B cell (primary cell): Measurements from ENCODE around the gene LHX1. TPM values are rescaled to one million over a fixed set of nuclear protein-coding genes. Genes with fewer than 3 reads are reported as not detected.

ENCODE experiments used
- ATAC-seq: fragments of 200-7000 bp; cut with Tn5 transposase; one replicate; pipeline ENCODE4 v1.10.0; 2021; ENCODE audit warnings: low read depth, mild to moderate bottlenecking, moderate number of reproducible peaks, moderate library complexity
- CTCF ChIA-PET: fragments of 350-600 bp; sonication (Branson Sonifier 250); formaldehyde crosslinking; loops from one replicate; lab custom pipeline; 2021; ENCODE audit warnings: antibody characterized with exemption, inconsistent platforms; lab: Charles Lee
- POLR2A ChIA-PET: fragments of 350-600 bp; sonication (Branson Sonifier 250); formaldehyde crosslinking; loops from one replicate; lab custom pipeline; 2021; ENCODE audit warnings: antibody characterized with exemption; lab: Charles Lee
- DNase-seq: peaks from one replicate; pipeline ENCODE4 v3.0.0; 2013
- H2AFZ ChIP-seq: 2 replicates; pipeline ENCODE4 v1.6.1; 2012; ENCODE audit warnings: mild to moderate bottlenecking, low read depth, low read length; ENCODE audit not compliant: insufficient read depth, poor library complexity, severe bottlenecking
- H3K27ac ChIP-seq, 2 donors: 1 replicate in 1 of 2; 2 replicates in 1 of 2; pipeline ENCODE4 v1.5.1; 2012 to 2013; ENCODE audit warnings: low read length in 2 of 2, mild to moderate bottlenecking in 2 of 2, moderate library complexity in 1 of 2
- H3K27me3 ChIP-seq, 4 experiments: fragments of 200-600 bp in 1 of 4; sonication (generic) in 1 of 4; replicated peaks in 1 of 4; 1 replicate in 2 of 4; 2 replicates in 2 of 4; pipeline versions ENCODE4 v1.6.1 to v1.7.0; 2013 to 2016; ENCODE audit warnings: low read length in 3 of 4, mild to moderate bottlenecking in 2 of 4, mixed read lengths in 1 of 4, moderate library complexity in 1 of 4; ENCODE audit not compliant: insufficient read depth in 4 of 4, control insufficient read depth in 3 of 4; ENCODE audit errors: control extremely low read depth in 1 of 4
- H3K36me3 ChIP-seq, 2 experiments: replicated peaks in 1 of 2; 1 replicate in 1 of 2; 2 replicates in 1 of 2; pipeline versions ENCODE4 v1.6.1 to v1.7.1; 2013; ENCODE audit warnings: low read length in 1 of 2; ENCODE audit not compliant: insufficient read depth in 2 of 2, control insufficient read depth in 1 of 2; ENCODE audit errors: control extremely low read depth in 1 of 2, extremely low read depth in 1 of 2
- H3K4me1 ChIP-seq, 2 donors: fragments of 200-600 bp in 1 of 2; sonication (generic) in 1 of 2; 1 replicate in 1 of 2; 2 replicates in 1 of 2; pipeline versions ENCODE4 v1.5.1 to v1.6.1; 2013 to 2017; ENCODE audit warnings: low read length in 2 of 2; ENCODE audit not compliant: control insufficient read depth in 2 of 2, insufficient read depth in 2 of 2
- H3K4me2 ChIP-seq: replicated peaks from 2 replicates; pipeline ENCODE3; 2012; ENCODE audit warnings: mild to moderate bottlenecking, low read depth, low read length; ENCODE audit not compliant: poor library complexity, severe bottlenecking
- H3K4me3 ChIP-seq, 5 experiments: fragments of 200-600 bp in 1 of 5; sonication (generic) in 1 of 5; 1 replicate in 3 of 5; 2 replicates in 2 of 5; pipeline versions ENCODE4 v1.5.1 to v1.7.0; 2011 to 2016; ENCODE audit warnings: low read length in 4 of 5, mild to moderate bottlenecking in 4 of 5, low read depth in 2 of 5, control low read depth in 1 of 5, moderate library complexity in 1 of 5; ENCODE audit not compliant: insufficient read depth in 1 of 5; ENCODE audit errors: control extremely low read depth in 1 of 5, extremely low read depth in 1 of 5
- H3K79me2 ChIP-seq: fragments of 200-600 bp; sonication (generic); one replicate; pipeline ENCODE4 v1.6.0; 2016; ENCODE audit warnings: low read length; ENCODE audit not compliant: control insufficient read depth, insufficient read depth
- H3K9ac ChIP-seq: fragments of 200-600 bp; sonication (generic); 2 replicates; pipeline ENCODE4 v1.6.1; 2017; ENCODE audit warnings: mild to moderate bottlenecking, low read length, moderate library complexity
- H3K9me3 ChIP-seq, 3 donors: one replicate each; pipeline versions ENCODE4 v1.6.1 to v1.7.1; 2013; ENCODE audit warnings: low read length in 2 of 3; ENCODE audit not compliant: control insufficient read depth in 2 of 3, insufficient read depth in 1 of 3; ENCODE audit errors: control extremely low read depth in 1 of 3
- H4K20me1 ChIP-seq: 2 replicates; pipeline ENCODE4 v1.6.0; 2012; ENCODE audit warnings: mild to moderate bottlenecking, low read length; ENCODE audit not compliant: insufficient read depth, control insufficient read depth, poor library complexity, severe bottlenecking
- H3K27ac Mint-ChIP-seq: one replicate; pipeline ENCODE4 v1.8.0; 2021; ENCODE audit warnings: mixed read lengths
- H3K27me3 Mint-ChIP-seq: one replicate; pipeline ENCODE4 v1.8.0; 2021; ENCODE audit warnings: mixed read lengths
- H3K4me1 Mint-ChIP-seq: one replicate; pipeline ENCODE4 v1.8.0; 2021; ENCODE audit warnings: mixed read lengths
- H3K4me3 Mint-ChIP-seq: one replicate; pipeline ENCODE4 v1.8.0; 2021; ENCODE audit warnings: mixed read lengths
- H3K9me3 Mint-ChIP-seq: one replicate; pipeline ENCODE4 v1.8.0; 2022; ENCODE audit warnings: mixed read lengths; ENCODE audit not compliant: insufficient read depth
- EZH2 ChIP-seq: IDR thresholded peaks from 2 replicates; pipeline ENCODE4 v1.6.1; 2012; ENCODE audit warnings: borderline replicate concordance, low read depth, mild to moderate bottlenecking, moderate library complexity, low read length; ENCODE audit not compliant: insufficient read depth, poor library complexity, severe bottlenecking
- WGBS: methylation state at CpG from one replicate; pipeline ENCODE4 v1.1.5; 2013; ENCODE audit warnings: missing lambda C conversion rate; ENCODE audit not compliant: insufficient coverage; 5-methylcytosine and 5-hydroxymethylcytosine counted together
- intact Hi-C: fragments of 100-400 bp; cut with micrococcal nuclease; formaldehyde crosslinking; loops from one replicate; pipeline ENCODE4 v1.10.0; 2022
- polyA plus RNA-seq: library from polyadenylated mRNA; depleted of rRNA; stranded (reverse); fragments of >200 nt; gene quantifications from 2 replicates; pipeline ENCODE4 v1.2.3, GENCODE V29; 2012
- total RNA-seq, 2 donors: library from RNA; stranded (reverse); fragments of 120-200 nt in 1 of 2; gene quantifications; 1 replicate in 1 of 2; 2 replicates in 1 of 2; pipeline versions ENCODE4 v1.2.3 to v1.2.4, GENCODE V29; 2013 to 2022
- TF ChIP-seq, protein P1 (sequence below): fragments of 200-600 bp; IDR thresholded peaks from one replicate; pipeline ENCODE4 v1.8.0; 2022; ENCODE audit warnings: antibody characterized with exemption, mild to moderate bottlenecking

LHX1 gene
- total and polyA plus RNA-seq, 2 donors (not counting 1 experiment from before 2014, with no cell fraction given), result not detected

DNA sequence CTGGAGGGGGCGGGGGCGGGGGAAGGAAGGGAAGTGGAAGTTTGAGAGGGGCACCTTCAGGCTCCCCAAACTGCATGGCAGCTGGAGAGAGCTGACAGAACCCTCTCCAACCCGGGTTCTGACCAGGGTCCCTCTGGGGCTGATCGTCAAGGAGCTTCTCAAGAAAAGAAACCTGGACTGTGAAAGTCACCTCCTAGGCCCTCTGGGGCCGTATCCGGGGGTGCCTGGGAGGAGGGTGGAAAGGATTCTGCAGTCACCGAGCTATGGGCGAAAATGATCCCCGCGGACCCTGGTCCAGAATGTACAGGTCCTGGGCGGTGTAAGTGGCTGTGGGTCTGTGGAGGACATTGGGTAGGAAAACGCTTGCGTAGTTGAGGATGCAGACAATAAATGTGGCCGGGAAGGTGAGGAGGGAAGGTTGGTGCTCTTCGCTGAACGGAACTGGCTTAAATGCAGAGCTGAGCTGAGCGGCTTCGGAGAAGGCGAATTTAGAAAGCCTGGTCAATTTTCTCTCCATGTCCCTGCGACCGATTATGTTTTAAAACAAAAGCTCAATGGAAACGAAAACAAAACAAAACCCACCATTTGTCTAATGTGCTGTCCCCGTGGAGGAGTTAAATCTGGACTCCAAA is 3.6 kb upstream of the LHX1 start:
- Mint-ChIP-seq H3K27ac (peak overlapping the region; percentile 27), H3K4me3 (peak overlapping the region; percentile 73), H3K9me3 (no peaks in the 10 kb centered on the region), H3K4me1 (peaks cover 76% of the 10 kb centered on the region), H3K27me3 (peaks cover 86% of the 10 kb centered on the region)
- Histone ChIP-seq H3K4me3 (no peak overlapping the region), H4K20me1 (peaks cover 24% of the 10 kb centered on the region), H3K9ac (no peak overlapping the region), H3K4me1 (peaks cover 80 to 84% of the 10 kb centered on the region in 2 donors), H3K79me2 (no peaks in the 10 kb centered on the region), H3K9me3 (peaks cover 0 to 81% (median 8%) of the 10 kb centered on the region in 3 donors), H3K36me3 (no peaks in the 10 kb centered on the region), H3K27me3 (peaks cover 0 to 99% (median 92%) of the 10 kb centered on the region in 4 experiments), H2AFZ (no peak overlapping the region), H3K4me2 (peak overlapping the region; percentile 84), H3K27ac (no peak overlapping the region)
- intact Hi-C loops, result no loop called here
- ATAC-seq (no peak), DNase-seq (no peak)
- 13% methylated on average over 21 of the region's 23 CpGs for WGBS
- ChIA-PET POLR2A (no interaction called here), CTCF (interaction anchor here (0.6 kb wide), 1 partner anchor 1434 kb away, joined by 3 read pairs; no protein-coding TSS in a partner anchor)
- no peak for TF ChIP-seq EZH2
- TF ChIP-seq, protein P1, sequence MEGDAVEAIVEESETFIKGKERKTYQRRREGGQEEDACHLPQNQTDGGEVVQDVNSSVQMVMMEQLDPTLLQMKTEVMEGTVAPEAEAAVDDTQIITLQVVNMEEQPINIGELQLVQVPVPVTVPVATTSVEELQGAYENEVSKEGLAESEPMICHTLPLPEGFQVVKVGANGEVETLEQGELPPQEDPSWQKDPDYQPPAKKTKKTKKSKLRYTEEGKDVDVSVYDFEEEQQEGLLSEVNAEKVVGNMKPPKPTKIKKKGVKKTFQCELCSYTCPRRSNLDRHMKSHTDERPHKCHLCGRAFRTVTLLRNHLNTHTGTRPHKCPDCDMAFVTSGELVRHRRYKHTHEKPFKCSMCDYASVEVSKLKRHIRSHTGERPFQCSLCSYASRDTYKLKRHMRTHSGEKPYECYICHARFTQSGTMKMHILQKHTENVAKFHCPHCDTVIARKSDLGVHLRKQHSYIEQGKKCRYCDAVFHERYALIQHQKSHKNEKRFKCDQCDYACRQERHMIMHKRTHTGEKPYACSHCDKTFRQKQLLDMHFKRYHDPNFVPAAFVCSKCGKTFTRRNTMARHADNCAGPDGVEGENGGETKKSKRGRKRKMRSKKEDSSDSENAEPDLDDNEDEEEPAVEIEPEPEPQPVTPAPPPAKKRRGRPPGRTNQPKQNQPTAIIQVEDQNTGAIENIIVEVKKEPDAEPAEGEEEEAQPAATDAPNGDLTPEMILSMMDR, result no peak

- peak overlapping the region; percentile 73 for H3K4me3 Mint-ChIP-seq
- H2AFZ ChIP-seq, result peak overlapping the region; percentile 19
- no peak overlapping the region for H3K9ac ChIP-seq
- H3K27ac Mint-ChIP-seq, result no peak overlapping the region
- intact Hi-C loops, result no loop called here
- H3K9me3 Mint-ChIP-seq, result no peaks in the 10 kb centered on the region
- no peaks in the 10 kb centered on the region for H3K79me2 ChIP-seq
- H3K27ac ChIP-seq, result no peak overlapping the region
- peaks cover 74% of the 10 kb centered on the region for H3K4me1 Mint-ChIP-seq
- no peak for ATAC-seq
- peaks cover 80 to 84% of the 10 kb centered on the region in 2 donors for H3K4me1 ChIP-seq
- H3K4me3 ChIP-seq, result no peak overlapping the region
- peak; percentile 52 for DNase-seq
- ChIA-PET POLR2A (interaction anchor here (1.4 kb wide), 1 partner anchor 15 kb away, joined by 3 read pairs; the partner anchor contains the start of gene AATF), CTCF (no interaction called here)
- no peaks in the 10 kb centered on the region for H3K36me3 ChIP-seq
- H3K9me3 ChIP-seq, result peaks cover 0 to 87% (median 9%) of the 10 kb centered on the region in 3 donors
- peaks cover 0 to 99% (median 93%) of the 10 kb centered on the region in 4 experiments for H3K27me3 ChIP-seq
- TF ChIP-seq, protein P1, result no peak
- no peak for TF ChIP-seq EZH2
- WGBS, result 13% methylated on average over 20 of the region's 26 CpGs
- H4K20me1 ChIP-seq, result peaks cover 30% of the 10 kb centered on the region
- peaks cover 86% of the 10 kb centered on the region for H3K27me3 Mint-ChIP-seq
- peak overlapping the region; percentile 84 for H3K4me2 ChIP-seq
Observed at GRCh38 chr17:36934144-36934691, 3.1 kb upstream of the LHX1 start.
